Measurements from ENCODE around the gene SNX25. TPM values are rescaled to one million over a fixed set of nuclear protein-coding genes. Genes with fewer than 3 reads are reported as not detected.

Gene SNX25
- total and polyA plus RNA-seq, 2 donors (not counting 1 experiment from before 2014, with no cell fraction given): 11.1 to 32.9 TPM

DNA sequence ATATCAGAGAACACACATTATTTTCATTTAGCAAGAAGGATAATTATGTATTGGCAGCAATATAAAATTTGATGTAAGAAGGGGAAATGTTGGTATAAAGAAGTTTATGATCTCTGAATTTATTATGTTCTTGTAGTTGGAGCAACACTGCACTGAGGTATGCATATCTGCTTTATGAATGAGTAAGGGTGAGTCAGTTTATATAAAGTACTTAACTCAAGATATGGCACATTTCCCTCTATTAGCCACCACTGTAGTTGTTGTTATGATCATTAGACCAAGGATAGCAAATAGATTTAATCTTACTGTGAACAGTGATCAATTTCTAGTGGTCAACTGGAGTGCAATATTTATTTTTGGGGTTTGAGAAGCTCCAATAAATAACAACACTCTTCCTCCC, 66.6 kb downstream of the SNX25 start:
- TF ChIP-seq, protein P1, sequence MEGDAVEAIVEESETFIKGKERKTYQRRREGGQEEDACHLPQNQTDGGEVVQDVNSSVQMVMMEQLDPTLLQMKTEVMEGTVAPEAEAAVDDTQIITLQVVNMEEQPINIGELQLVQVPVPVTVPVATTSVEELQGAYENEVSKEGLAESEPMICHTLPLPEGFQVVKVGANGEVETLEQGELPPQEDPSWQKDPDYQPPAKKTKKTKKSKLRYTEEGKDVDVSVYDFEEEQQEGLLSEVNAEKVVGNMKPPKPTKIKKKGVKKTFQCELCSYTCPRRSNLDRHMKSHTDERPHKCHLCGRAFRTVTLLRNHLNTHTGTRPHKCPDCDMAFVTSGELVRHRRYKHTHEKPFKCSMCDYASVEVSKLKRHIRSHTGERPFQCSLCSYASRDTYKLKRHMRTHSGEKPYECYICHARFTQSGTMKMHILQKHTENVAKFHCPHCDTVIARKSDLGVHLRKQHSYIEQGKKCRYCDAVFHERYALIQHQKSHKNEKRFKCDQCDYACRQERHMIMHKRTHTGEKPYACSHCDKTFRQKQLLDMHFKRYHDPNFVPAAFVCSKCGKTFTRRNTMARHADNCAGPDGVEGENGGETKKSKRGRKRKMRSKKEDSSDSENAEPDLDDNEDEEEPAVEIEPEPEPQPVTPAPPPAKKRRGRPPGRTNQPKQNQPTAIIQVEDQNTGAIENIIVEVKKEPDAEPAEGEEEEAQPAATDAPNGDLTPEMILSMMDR (conservative IDR thresholded peaks at IDR 0.05 in 1 of 2, IDR thresholded peaks at IDR 0.05 in 1 of 2; ENCODE audit: low read depth in 1 of 2, low read length in 2 of 2): no peak
- no peak for TF ChIP-seq EZH2 (IDR thresholded peaks at IDR 0.05; ENCODE audit: low read length, missing control alignments)
- no peak overlapping the region for H3K9ac ChIP-seq (ENCODE audit: insufficient read depth, low read length)
- no peaks in the 10 kb centered on the region for H3K36me3 ChIP-seq (ENCODE audit: control insufficient read depth, insufficient read depth, low read length)
- no peaks in the 10 kb centered on the region for H3K79me2 ChIP-seq (ENCODE audit: control insufficient read depth, insufficient read depth, low read length)
- H3K4me3 ChIP-seq (replicated peaks in 1 of 4; ENCODE audit: control extremely low read depth in 1 of 4, insufficient read depth in 1 of 4, low read depth in 3 of 4, low read length in 4 of 4): no peak overlapping the region
- H4K20me1 ChIP-seq (ENCODE audit: control insufficient read depth, extremely low read depth, insufficient read depth, low read length): no peaks in the 10 kb centered on the region
- no peak overlapping the region for H3K27ac ChIP-seq (ENCODE audit: insufficient read depth, low read length)
- H3K27me3 ChIP-seq (ENCODE audit: control insufficient read depth, insufficient read depth, low read length): no peaks in the 10 kb centered on the region
- H3K4me1 ChIP-seq (ENCODE audit: control insufficient read depth, extremely low read depth, insufficient read depth, low read length): peaks cover 3% of the 10 kb centered on the region
- H3K4me2 ChIP-seq (ENCODE audit: extremely low read depth, insufficient read depth, low read length): no peak overlapping the region
- H3K9me3 ChIP-seq (ENCODE audit: control insufficient read depth, insufficient read depth, low read depth, low read length): no peaks in the 10 kb centered on the region
- H2AFZ ChIP-seq (ENCODE audit: low read length): no peak overlapping the region
- peak; percentile 55 to 70 for DNase-seq (ENCODE audit: low read depth in 2 of 2)

DNA sequence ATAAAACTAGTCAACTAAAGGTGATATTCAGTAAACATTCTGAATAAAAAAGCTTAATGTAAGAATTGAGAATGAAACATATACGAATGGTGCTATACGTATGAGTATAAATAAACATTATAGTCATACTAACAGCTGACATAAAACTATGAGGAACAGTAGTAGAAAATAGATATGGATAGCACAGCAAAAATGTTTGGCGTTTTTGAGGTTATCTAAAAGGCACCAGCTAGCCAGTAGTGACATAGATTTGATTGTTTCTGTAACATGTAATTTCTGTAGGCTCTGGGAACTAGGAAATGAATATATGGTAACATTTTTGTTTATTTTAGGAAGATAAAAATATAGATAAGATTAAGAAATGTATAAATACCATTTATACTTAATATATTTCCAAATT, 69.3 kb downstream of the SNX25 start:
- Histone ChIP-seq H3K4me1 (ENCODE audit: control insufficient read depth, extremely low read depth, insufficient read depth, low read length) (peaks cover 5% of the 10 kb centered on the region), H3K4me2 (ENCODE audit: extremely low read depth, insufficient read depth, low read length) (no peak overlapping the region), H3K27ac (ENCODE audit: insufficient read depth, low read length) (no peak overlapping the region), H3K27me3 (ENCODE audit: control insufficient read depth, insufficient read depth, low read length) (no peaks in the 10 kb centered on the region), H2AFZ (ENCODE audit: low read length) (no peak overlapping the region), H3K36me3 (ENCODE audit: control insufficient read depth, insufficient read depth, low read length) (no peaks in the 10 kb centered on the region), H3K9ac (ENCODE audit: insufficient read depth, low read length) (no peak overlapping the region), H3K9me3 (ENCODE audit: control insufficient read depth, insufficient read depth, low read depth, low read length) (no peaks in the 10 kb centered on the region), H3K4me3 (replicated peaks in 1 of 4; ENCODE audit: control extremely low read depth in 1 of 4, insufficient read depth in 1 of 4, low read depth in 3 of 4, low read length in 4 of 4) (no peak overlapping the region), H4K20me1 (ENCODE audit: control insufficient read depth, extremely low read depth, insufficient read depth, low read length) (no peaks in the 10 kb centered on the region), H3K79me2 (ENCODE audit: control insufficient read depth, insufficient read depth, low read length) (no peaks in the 10 kb centered on the region)
- peak in 1 of 2 donors; percentile 14 for DNase-seq (ENCODE audit: low read depth in 2 of 2)
- TF ChIP-seq, protein P1 (conservative IDR thresholded peaks at IDR 0.05 in 1 of 2, IDR thresholded peaks at IDR 0.05 in 1 of 2; ENCODE audit: low read depth in 1 of 2, low read length in 2 of 2): no peak
- TF ChIP-seq EZH2 (IDR thresholded peaks at IDR 0.05; ENCODE audit: low read length, missing control alignments): no peak

DNA sequence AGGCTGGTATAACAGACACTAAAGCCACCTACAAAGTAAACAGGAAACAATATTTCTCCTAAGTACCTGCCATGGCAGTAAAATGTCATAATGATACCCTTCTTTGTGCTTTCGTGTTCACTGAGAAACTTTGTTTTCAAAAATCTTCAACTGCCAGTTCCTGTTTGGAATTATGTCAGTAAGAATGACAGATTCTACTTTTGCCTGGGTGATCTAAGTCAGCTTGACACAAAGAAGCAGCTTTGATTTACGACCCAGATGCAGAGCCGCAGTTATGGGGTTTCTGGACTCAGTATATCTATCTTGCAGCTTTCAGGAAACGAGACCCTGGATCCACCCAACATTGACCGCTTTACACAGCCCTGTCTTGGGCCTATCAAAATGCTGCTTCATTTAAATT, 71.2 kb downstream of the SNX25 start:
- Histone ChIP-seq H3K27ac (ENCODE audit: insufficient read depth, low read length) (no peak overlapping the region), H3K36me3 (ENCODE audit: control insufficient read depth, insufficient read depth, low read length) (no peaks in the 10 kb centered on the region), H2AFZ (ENCODE audit: low read length) (no peak overlapping the region), H3K4me2 (ENCODE audit: extremely low read depth, insufficient read depth, low read length) (no peak overlapping the region), H3K4me3 (replicated peaks in 1 of 4; ENCODE audit: control extremely low read depth in 1 of 4, insufficient read depth in 1 of 4, low read depth in 3 of 4, low read length in 4 of 4) (no peak overlapping the region), H3K9me3 (ENCODE audit: control insufficient read depth, insufficient read depth, low read depth, low read length) (no peaks in the 10 kb centered on the region), H3K9ac (ENCODE audit: insufficient read depth, low read length) (no peak overlapping the region), H3K79me2 (ENCODE audit: control insufficient read depth, insufficient read depth, low read length) (no peaks in the 10 kb centered on the region), H4K20me1 (ENCODE audit: control insufficient read depth, extremely low read depth, insufficient read depth, low read length) (no peaks in the 10 kb centered on the region), H3K27me3 (ENCODE audit: control insufficient read depth, insufficient read depth, low read length) (no peaks in the 10 kb centered on the region), H3K4me1 (ENCODE audit: control insufficient read depth, extremely low read depth, insufficient read depth, low read length) (peaks cover 5% of the 10 kb centered on the region)
- no peak for DNase-seq (ENCODE audit: low read depth in 2 of 2)
- TF ChIP-seq EZH2 (IDR thresholded peaks at IDR 0.05; ENCODE audit: low read length, missing control alignments): no peak
- TF ChIP-seq, protein P1 (conservative IDR thresholded peaks at IDR 0.05 in 1 of 2, IDR thresholded peaks at IDR 0.05 in 1 of 2; ENCODE audit: low read depth in 1 of 2, low read length in 2 of 2): no peak
